Amniotic stem cell (primary cell): ENCODE data around the gene PER3.
"Not testable (repeated sequence)": the region's sequence is repeated elsewhere in the genome, so short reads cannot be mapped to it uniquely, and the experiment has no call there.

Experiments
- DNase-seq: peaks from one replicate; lab custom pipeline; 2025; lab: John Stamatoyannopoulos, UW

The PER3 gene

DNA sequence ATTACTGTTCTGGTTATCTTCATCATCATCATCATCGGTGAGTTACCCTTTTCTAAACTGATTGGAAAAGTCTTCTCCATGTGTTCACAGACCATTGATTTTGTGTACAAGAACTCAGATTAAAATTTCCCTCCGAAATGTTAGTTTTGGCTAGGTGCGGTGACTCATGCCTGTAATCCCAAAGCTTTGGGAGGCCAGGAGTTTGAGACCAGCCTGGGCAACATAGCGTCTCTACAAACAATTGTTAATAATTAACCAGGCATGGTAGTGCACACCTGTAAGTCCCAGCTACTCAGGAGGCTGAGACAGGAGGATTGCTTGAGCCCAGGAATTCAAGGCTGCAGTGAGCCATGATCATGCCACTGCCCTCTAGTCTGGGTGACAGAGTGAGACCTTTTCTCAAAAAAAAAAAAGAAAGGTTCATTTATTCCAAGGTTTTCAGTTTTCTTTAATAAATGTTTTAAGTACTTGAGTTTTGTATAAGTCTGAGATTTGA lies 5.9 kb upstream of the PER3 start:
- no peak for DNase-seq

GRCh38 chr1:7780976-7781375 lies 3.1 kb upstream of the PER3 start:
- DNase-seq = no peak

DNA sequence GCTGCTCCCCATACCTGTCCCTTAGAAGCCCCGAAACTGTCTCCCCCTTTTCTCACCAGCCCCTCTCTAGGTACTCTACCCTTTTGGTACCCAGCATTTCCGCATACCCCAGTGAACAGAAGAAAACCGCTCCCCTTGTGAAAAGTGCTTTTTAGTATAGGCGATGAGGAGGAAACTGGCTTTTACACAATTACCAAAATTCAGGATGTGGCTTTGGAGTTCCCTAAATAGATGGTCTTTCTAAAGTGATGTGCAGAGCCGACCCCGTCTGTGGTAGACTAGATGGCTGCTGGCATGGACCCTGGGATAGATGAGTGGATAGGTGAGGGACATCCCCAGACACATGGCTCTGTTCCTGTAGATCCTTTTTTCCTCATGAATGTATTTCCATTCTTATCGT lies 2.6 kb upstream of the PER3 start:
- no peak for DNase-seq

GRCh38 chr1:7781923-7782495 lies 2.1 kb upstream of the PER3 start:
- DNase-seq = no peak

- DNase-seq = no peak
Observed at GRCh38 chr1:7783178-7783711, 846 bp upstream of the PER3 start.

GRCh38 chr1:7784492-7785071 lies 491 bp downstream of the PER3 start:
- no peak for DNase-seq

- no peak for DNase-seq
Observed at GRCh38 chr1:7785108-7785507, 1.0 kb downstream of the PER3 start.

GRCh38 chr1:7786795-7787194 lies 2.7 kb downstream of the PER3 start:
- DNase-seq = no peak

- DNase-seq = no peak
Observed at GRCh38 chr1:7789828-7790227, 5.7 kb downstream of the PER3 start.

- not testable (repeated sequence) for DNase-seq
Observed at GRCh38 chr1:7791027-7791426, 6.9 kb downstream of the PER3 start.

GRCh38 chr1:7795406-7795805 lies 11.3 kb downstream of the PER3 start:
- DNase-seq = no peak

- DNase-seq = no peak
Observed at GRCh38 chr1:7805460-7805859, 21.4 kb downstream of the PER3 start.

- DNase-seq = no peak
Observed at GRCh38 chr1:7808253-7808844, 24.3 kb downstream of the PER3 start.

DNA sequence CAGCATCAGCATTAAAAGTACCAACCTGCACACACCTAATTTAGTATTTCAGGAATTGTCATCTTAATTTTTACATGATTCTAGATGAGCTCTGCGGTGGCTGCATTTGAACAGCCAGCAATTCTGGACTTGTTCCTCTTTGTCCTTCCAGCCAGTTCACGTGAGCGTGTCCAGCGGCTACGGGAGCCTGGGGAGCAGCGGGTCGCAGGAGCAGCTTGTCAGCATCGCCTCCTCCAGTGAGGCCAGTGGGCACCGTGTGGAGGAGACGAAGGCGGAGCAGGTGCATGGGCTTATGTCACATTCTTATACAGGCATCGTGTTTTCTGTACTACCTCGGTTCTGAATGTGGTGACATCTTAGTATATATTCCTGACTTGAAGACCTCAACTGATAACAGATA lies 25.7 kb downstream of the PER3 start:
- DNase-seq = no peak

DNA sequence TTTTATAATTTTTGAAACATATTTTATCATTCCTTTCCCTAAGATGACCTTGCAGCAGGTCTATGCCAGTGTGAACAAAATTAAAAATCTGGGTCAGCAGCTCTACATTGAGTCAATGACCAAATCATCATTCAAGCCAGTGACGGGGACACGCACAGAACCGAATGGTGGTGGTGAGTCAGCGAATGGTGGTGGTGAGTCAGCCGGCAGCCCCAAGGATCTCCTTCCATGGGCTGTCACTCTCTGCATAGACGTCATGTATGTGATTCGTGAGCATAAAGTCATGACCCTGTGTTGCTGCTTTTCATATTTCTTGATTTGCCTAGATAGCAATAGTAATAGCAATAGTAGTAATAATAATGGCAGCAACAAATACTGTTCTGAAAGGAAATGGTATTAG lies 26.3 kb downstream of the PER3 start:
- peak; percentile 66 for DNase-seq

- no peak for DNase-seq
Observed at GRCh38 chr1:7811476-7811875, 27.4 kb downstream of the PER3 start.

DNA sequence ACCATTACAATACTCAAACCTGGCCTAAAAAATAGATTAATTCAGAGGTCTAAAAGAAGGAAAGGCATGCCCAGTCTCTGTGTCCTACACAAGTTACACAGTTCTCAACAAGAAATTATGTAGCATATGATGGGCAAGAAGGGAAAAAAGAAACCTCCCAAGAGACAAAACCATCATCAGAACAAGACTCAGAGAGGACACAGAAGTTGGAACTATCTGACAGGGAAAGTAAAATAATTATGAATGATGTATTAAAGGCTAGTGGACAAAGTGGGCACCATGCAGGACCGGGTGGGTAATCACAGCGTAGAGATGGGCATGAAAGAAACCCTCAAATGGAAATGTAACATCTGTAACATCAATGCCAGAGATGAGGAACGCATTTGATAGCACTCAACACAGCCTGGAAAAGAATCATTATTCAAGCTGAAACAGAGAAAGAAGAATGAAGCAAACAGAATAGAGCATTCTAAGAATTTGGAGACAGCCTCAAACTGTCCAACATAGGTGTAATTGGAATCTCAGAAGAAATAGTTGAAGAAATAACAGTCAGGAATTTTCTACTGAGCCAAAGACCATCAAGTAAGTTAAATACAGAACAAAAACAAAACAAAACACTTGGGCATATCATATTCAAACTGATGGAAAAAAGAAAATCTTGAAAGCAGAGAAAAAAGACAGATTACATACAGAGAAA lies 29.7 kb downstream of the PER3 start:
- no peak for DNase-seq

DNA sequence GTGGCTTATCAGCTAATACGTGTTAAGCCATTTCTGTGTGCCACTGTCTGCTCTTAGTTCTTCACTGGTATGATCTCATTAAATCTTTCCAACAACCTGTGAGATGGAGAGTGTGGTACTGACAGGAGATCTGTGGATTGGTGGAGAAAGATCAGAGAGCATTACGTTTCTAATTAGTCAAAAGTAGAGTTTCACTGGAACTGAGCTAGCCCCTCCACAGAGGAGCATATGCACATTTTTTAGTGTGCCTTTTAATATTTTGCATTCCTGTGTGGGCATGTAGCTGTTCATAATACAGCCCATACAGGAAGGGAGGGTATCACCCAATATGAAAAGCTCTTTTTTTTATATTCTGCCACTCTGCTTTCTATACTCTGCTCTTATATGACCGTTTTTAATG lies 37.2 kb downstream of the PER3 start:
- DNase-seq = no peak

GRCh38 chr1:7824701-7825100 lies 40.6 kb downstream of the PER3 start:
- DNase-seq = no peak

- DNase-seq = no peak
Observed at GRCh38 chr1:7826363-7826762, 42.3 kb downstream of the PER3 start.

DNA sequence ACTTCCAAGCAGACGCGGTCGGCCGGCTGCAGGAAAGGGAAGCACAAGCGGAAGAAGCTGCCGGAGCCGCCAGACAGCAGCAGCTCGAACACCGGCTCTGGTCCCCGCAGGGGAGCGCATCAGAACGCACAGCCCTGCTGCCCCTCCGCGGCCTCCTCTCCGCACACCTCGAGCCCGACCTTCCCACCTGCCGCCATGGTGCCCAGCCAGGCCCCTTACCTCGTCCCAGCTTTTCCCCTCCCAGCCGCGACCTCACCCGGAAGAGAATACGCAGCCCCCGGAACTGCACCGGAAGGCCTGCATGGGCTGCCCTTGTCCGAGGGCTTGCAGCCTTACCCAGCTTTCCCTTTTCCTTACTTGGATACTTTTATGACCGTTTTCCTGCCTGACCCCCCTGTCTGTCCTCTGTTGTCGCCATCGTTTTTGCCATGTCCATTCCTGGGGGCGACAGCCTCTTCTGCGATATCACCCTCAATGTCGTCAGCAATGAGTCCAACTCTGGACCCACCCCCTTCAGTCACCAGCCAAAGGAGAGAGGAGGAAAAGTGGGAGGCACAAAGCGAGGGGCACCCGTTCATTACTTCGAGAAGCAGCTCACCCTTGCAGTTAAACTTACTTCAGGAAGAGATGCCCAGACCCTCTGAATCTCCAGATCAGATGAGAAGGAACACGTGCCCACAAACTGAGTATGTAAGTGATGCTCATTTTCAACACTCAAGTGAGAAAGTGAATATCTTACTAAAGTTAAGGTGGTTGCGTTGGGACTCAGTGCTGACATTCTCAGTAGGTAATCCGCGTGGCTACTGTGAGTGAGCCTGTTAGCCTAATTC lies 43.2 kb downstream of the PER3 start:
- no peak for DNase-seq

DNA sequence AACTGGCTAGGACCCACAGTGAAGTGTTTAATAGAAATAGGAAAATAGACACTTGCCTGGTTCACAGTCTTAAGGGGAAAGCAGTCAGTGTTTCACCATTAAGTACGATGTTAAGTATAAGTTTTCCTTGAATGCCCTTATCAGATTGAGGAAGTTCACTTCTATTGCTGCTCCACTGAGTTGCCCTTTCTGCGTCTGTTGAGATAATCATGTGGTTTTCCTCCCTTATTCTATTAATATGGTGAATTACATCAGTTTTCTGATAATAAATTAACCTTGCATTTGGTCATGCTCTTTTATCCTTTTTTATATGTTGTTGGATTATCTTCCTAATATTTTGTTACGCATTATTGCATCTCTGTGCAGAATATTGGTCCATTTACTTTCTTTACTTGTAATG lies 47.4 kb downstream of the PER3 start:
- no peak for DNase-seq
